Thyroid gland (tissue), 4 donors: ENCODE results near the gene ULK1. TPM values are rescaled to one million over a fixed set of nuclear protein-coding genes. Genes with fewer than 3 reads are reported as not detected.

Source experiments
- DNase-seq, 2 donors: peaks; one replicate each; pipeline ENCODE4 v3.0.0-alpha.2; 2019
- H3K27ac ChIP-seq, 3 donors: fragments of 200-600 bp; sonication (generic); 1 replicate in 2 of 3; 2 replicates in 1 of 3; pipeline ENCODE4 v1.5.1; 2016 to 2019; ENCODE audit warnings: mild to moderate bottlenecking in 1 of 3, moderate library complexity in 1 of 3
- H3K27me3 ChIP-seq: fragments of 200-600 bp; sonication (generic); one replicate; pipeline ENCODE4 v1.5.1; 2019
- H3K36me3 ChIP-seq, 2 donors: fragments of 200-600 bp; sonication (generic); one replicate each; pipeline ENCODE4 v1.5.1; 2016 to 2019
- H3K4me1 ChIP-seq, 2 donors: fragments of 200-600 bp; sonication (generic); one replicate each; pipeline ENCODE4 v1.5.1; 2017 to 2019
- H3K4me3 ChIP-seq, 3 donors: fragments of 200-600 bp; sonication (generic); replicated peaks in 1 of 3; 1 replicate in 2 of 3; 2 replicates in 1 of 3; pipeline ENCODE4 v1.5.1; 2016; ENCODE audit warnings: mild to moderate bottlenecking in 1 of 3
- H3K9me3 ChIP-seq: fragments of 200-600 bp; sonication (generic); one replicate; pipeline ENCODE4 v1.5.1; 2017
- CTCF ChIP-seq, 6 experiments: fragments of 200-600 bp in 3 of 6; fragments of 450-650 bp in 3 of 6; sonication (generic) in 3 of 6; IDR thresholded peaks; one replicate each; pipeline ENCODE4 v1.5.1; 2016 to 2019; ENCODE audit warnings: antibody characterized with exemption in 6 of 6, mild to moderate bottlenecking in 2 of 6, inconsistent platforms in 1 of 6, moderate library complexity in 1 of 6
- POLR2A ChIP-seq, 2 donors: fragments of 450-650 bp; IDR thresholded peaks; one replicate each; pipeline ENCODE4 v1.6.1; 2017; ENCODE audit warnings: antibody characterized with exemption in 2 of 2, mild to moderate bottlenecking in 2 of 2, moderate library complexity in 1 of 2
- WGBS, 2 donors: methylation state at CpG; one replicate each; pipeline ENCODE4 v1.1.5; 2017; 5-methylcytosine and 5-hydroxymethylcytosine counted together
- intact Hi-C: fragments of 100-400 bp; cut with DNase I; formaldehyde crosslinking; loops from one replicate; pipeline ENCODE4 v1.15.1; 2023
- total RNA-seq, 4 donors: library from RNA; depleted of rRNA; stranded (reverse); fragments of >200 nt; gene quantifications; one replicate each; pipeline ENCODE4 v1.2.3, GENCODE V29; 2016

Gene ULK1
- total RNA-seq, 4 donors from 2014 or later: 21.1 to 27.7 (median 21.7) TPM

GRCh38 chr12:131907379-131908091 is 13.1 kb downstream of the ULK1 start:
- Histone ChIP-seq H3K36me3 (peaks cover 44 to 46% of the 10 kb centered on the region in 2 donors), H3K27me3 (no peaks in the 10 kb centered on the region), H3K4me3 (no peak overlapping the region), H3K4me1 (peaks cover 2 to 17% of the 10 kb centered on the region in 2 donors), H3K27ac (no peak overlapping the region), H3K9me3 (no peaks in the 10 kb centered on the region)
- WGBS, 2 donors: 91 to 93% methylated on average over 13 to 19 of the region's 31 CpGs
- intact Hi-C loops: no loop called here
- DNase-seq: no peak
- TF ChIP-seq POLR2A (IDR thresholded peaks at IDR 0.05): no peak
- TF ChIP-seq CTCF (IDR thresholded peaks at IDR 0.05): no peak

- no peak for DNase-seq
- intact Hi-C loops: no loop called here
- TF ChIP-seq POLR2A (IDR thresholded peaks at IDR 0.05) (no peak), CTCF (IDR thresholded peaks at IDR 0.05) (no peak)
- Histone ChIP-seq H3K36me3 (peaks cover 46 to 50% of the 10 kb centered on the region in 2 donors), H3K9me3 (no peaks in the 10 kb centered on the region), H3K27ac (no peak overlapping the region), H3K4me1 (peaks cover 0 to 14% of the 10 kb centered on the region in 2 donors), H3K27me3 (no peaks in the 10 kb centered on the region), H3K4me3 (no peak overlapping the region)
- 94 to 97% methylated on average over 48 to 56 of the region's 96 CpGs for WGBS, 2 donors
Measured at GRCh38 chr12:131908092-131909080, 14.0 kb downstream of the ULK1 start.

- H3K27me3 ChIP-seq: no peaks in the 10 kb centered on the region
- no peak for DNase-seq
- no peak overlapping the region for H3K4me3 ChIP-seq
- TF ChIP-seq POLR2A (IDR thresholded peaks at IDR 0.05): no peak
- TF ChIP-seq CTCF (IDR thresholded peaks at IDR 0.05): no peak
- WGBS, 2 donors: 93% methylated on average over 10 to 34 of the region's 61 CpGs
- peaks cover 52 to 56% of the 10 kb centered on the region in 2 donors for H3K36me3 ChIP-seq
- no peaks in the 10 kb centered on the region for H3K9me3 ChIP-seq
- no peak overlapping the region for H3K27ac ChIP-seq
- intact Hi-C loops: no loop called here
- H3K4me1 ChIP-seq: peaks cover 0 to 10% of the 10 kb centered on the region in 2 donors
Measured at GRCh38 chr12:131909081-131909751, 14.8 kb downstream of the ULK1 start.

GRCh38 chr12:131909752-131910219 is 15.4 kb downstream of the ULK1 start:
- H3K4me3 ChIP-seq: no peak overlapping the region
- H3K36me3 ChIP-seq: peaks cover 53 to 62% of the 10 kb centered on the region in 2 donors
- no peak for DNase-seq
- H3K27me3 ChIP-seq: no peaks in the 10 kb centered on the region
- H3K27ac ChIP-seq: no peak overlapping the region
- intact Hi-C loops: no loop called here
- TF ChIP-seq CTCF (IDR thresholded peaks at IDR 0.05) (no peak), POLR2A (IDR thresholded peaks at IDR 0.05) (no peak)
- peaks cover 0 to 10% of the 10 kb centered on the region in 2 donors for H3K4me1 ChIP-seq
- 90 to 95% methylated on average over 23 to 26 of the region's 26 CpGs for WGBS, 2 donors
- H3K9me3 ChIP-seq: no peaks in the 10 kb centered on the region
